ENCODE measurements around the gene KNTC1. TPM values are rescaled to one million over a fixed set of nuclear protein-coding genes. Genes with fewer than 3 reads are reported as not detected.

The KNTC1 gene
- total RNA-seq, 1 experiment from 2014 or later: 75.4 TPM

Other genes starting within 250 kb of the KNTC1 start
- 17.2 and 18.0 TPM in 2 replicates for gene CLIP1, start 104.6 kb upstream of the KNTC1 start, total RNA-seq (2014; rRNA removed; shearing (Covaris generic))
- 20.3 and 25.2 TPM in 2 replicates for gene ZCCHC8, start 26.3 kb upstream of the KNTC1 start, total RNA-seq (2014; rRNA removed; shearing (Covaris generic))
- gene RSRC2, start 313 bp upstream of the KNTC1 start, total RNA-seq (2014; rRNA removed; shearing (Covaris generic)): 66.3 and 88.0 TPM in 2 replicates
- gene HCAR2, start 176.1 kb downstream of the KNTC1 start, total RNA-seq (2014; rRNA removed; shearing (Covaris generic)): not detected in 2 replicates
- gene HCAR3, start 189.6 kb downstream of the KNTC1 start, total RNA-seq (2014; rRNA removed; shearing (Covaris generic)): not detected in 2 replicates
- gene HCAR1, start 203.6 kb downstream of the KNTC1 start, total RNA-seq (2014; rRNA removed; shearing (Covaris generic)): not detected in 2 replicates
- gene DENR, start 225.6 kb downstream of the KNTC1 start, total RNA-seq (2014; rRNA removed; shearing (Covaris generic)): 77.2 and 82.5 TPM in 2 replicates
- gene CCDC62, start 247.3 kb downstream of the KNTC1 start, total RNA-seq (2014; rRNA removed; shearing (Covaris generic)): 0.18 and 0.38 TPM in 2 replicates

Measured in SJCRH30 (cell line).